HEK293 (cell line): ENCODE measurements around the gene COL13A1.
A peak's percentile ranks its signal among the peaks of the same experiment; 100 is the strongest.

Experiments
- CTCF ChIA-PET: fragments of 350-600 bp; formaldehyde crosslinking; extraction: SDS; loops from one replicate; lab custom pipeline; 2021; ENCODE audit warnings: antibody characterized with exemption; lab: Yijun Ruan, JAX
- POLR2A ChIA-PET: fragments of 300-600 bp; formaldehyde crosslinking; extraction: SDS; loops from one replicate; lab custom pipeline; 2020; ENCODE audit warnings: antibody characterized with exemption, inconsistent platforms; lab: Yijun Ruan, JAX
- H3K27ac ChIP-seq: fragments of 200-500 bp; sonication (Bioruptor generic); 2 replicates; pipeline ENCODE4 v1.5.1; 2014; ENCODE audit warnings: low read depth, low read length, control low read depth, inconsistent platforms; ENCODE audit errors: extremely low read depth
- H3K36me3 ChIP-seq, 2 experiments: fragments of 200-500 bp in 1 of 2; sonication (Bioruptor generic) in 1 of 2; 1 replicate in 1 of 2; 2 replicates in 1 of 2; pipeline ENCODE4 v1.5.1; 2014 to 2017; ENCODE audit warnings: inconsistent platforms in 2 of 2, low read length in 2 of 2; ENCODE audit not compliant: control insufficient read depth in 2 of 2, insufficient read depth in 1 of 2
- H3K4me1 ChIP-seq: fragments of 200-500 bp; sonication (Bioruptor generic); 2 replicates; pipeline ENCODE4 v1.5.1; 2014; ENCODE audit warnings: mild to moderate bottlenecking, low read length, inconsistent platforms; ENCODE audit not compliant: control insufficient read depth, insufficient read depth
- H3K4me3 ChIP-seq: 2 replicates; pipeline ENCODE4 v1.5.1; 2011; ENCODE audit warnings: low read depth, mild to moderate bottlenecking, control low read depth, low read length, moderate library complexity
- H3K9me3 ChIP-seq: fragments of 200-500 bp; sonication (Bioruptor generic); 2 replicates; pipeline ENCODE4 v1.5.1; 2014; ENCODE audit warnings: low read depth, low read length, inconsistent platforms; ENCODE audit not compliant: control insufficient read depth, insufficient read depth
- GFI1B ChIP-seq: fragments of 450-650 bp; formaldehyde crosslinking; IDR thresholded peaks from 2 replicates; pipeline ENCODE4 v1.5.1; 2016; ENCODE audit warnings: missing biosample characterization, missing genetic modification characterization
- PRDM2 ChIP-seq: fragments of 450-650 bp; formaldehyde crosslinking; IDR thresholded peaks from 2 replicates; pipeline ENCODE4 v1.5.1; 2016; ENCODE audit warnings: missing biosample characterization, missing genetic modification characterization, borderline replicate concordance
- ZBTB1 ChIP-seq: fragments of 450-650 bp; formaldehyde crosslinking; IDR thresholded peaks from 2 replicates; pipeline ENCODE4 v1.5.1; 2016; ENCODE audit warnings: missing biosample characterization, missing genetic modification characterization
- ZBTB26 ChIP-seq: fragments of 450-650 bp; formaldehyde crosslinking; optimal IDR thresholded peaks from 2 replicates; pipeline ENCODE3; 2016; ENCODE audit warnings: missing biosample characterization, mild to moderate bottlenecking, missing genetic modification characterization
- ZFP3 ChIP-seq: fragments of 450-650 bp; formaldehyde crosslinking; IDR thresholded peaks from 2 replicates; pipeline ENCODE4 v1.5.1; 2016; ENCODE audit warnings: low read depth, missing biosample characterization, missing genetic modification characterization
- ZNF37A ChIP-seq: fragments of 450-650 bp; IDR thresholded peaks from 2 replicates; pipeline ENCODE4 v1.5.1; 2018; ENCODE audit warnings: missing biosample characterization, missing genetic modification characterization
- ZNF449 ChIP-seq: fragments of 450-650 bp; formaldehyde crosslinking; IDR thresholded peaks from 2 replicates; pipeline ENCODE4 v1.5.1; 2017; ENCODE audit warnings: missing biosample characterization, mild to moderate bottlenecking, missing genetic modification characterization, moderate library complexity
- ZNF473 ChIP-seq: fragments of 450-650 bp; formaldehyde crosslinking; IDR thresholded peaks from 2 replicates; pipeline ENCODE4 v1.5.1; 2017; ENCODE audit warnings: missing biosample characterization, missing genetic modification characterization
- ZNF621 ChIP-seq: fragments of 450-650 bp; formaldehyde crosslinking; IDR thresholded peaks from 2 replicates; pipeline ENCODE4 v1.5.1; 2017; ENCODE audit warnings: missing biosample characterization, missing genetic modification characterization
- ZNF626 ChIP-seq: fragments of 450-650 bp; sonication (Bioruptor Pico); formaldehyde crosslinking; IDR thresholded peaks from 2 replicates; pipeline ENCODE4 v1.5.1; 2018; ENCODE audit warnings: missing biosample characterization, missing genetic modification characterization, inconsistent platforms
- ZSCAN5A ChIP-seq: fragments of 450-650 bp; formaldehyde crosslinking; IDR thresholded peaks from 2 replicates; pipeline ENCODE4 v1.5.1; 2016; ENCODE audit warnings: missing biosample characterization, missing genetic modification characterization

COL13A1 gene

GRCh38 chr10:69802424-69803161, 887 bp downstream of the COL13A1 start (continued):
- TF ChIP-seq PRDM2 (tag by site-specific recombination) (no peak), ZBTB1 (tag by site-specific recombination) (no peak), ZNF449 (peak; percentile 89; the same call in 1 of the 2 replicates), GFI1B (tag by site-specific recombination) (no peak), ZBTB26 (tag by site-specific recombination) (peak; percentile 79)

GRCh38 chr10:69803809-69804208, 2.1 kb downstream of the COL13A1 start:
- H3K27ac ChIP-seq, result no peak overlapping the region
- H3K9me3 ChIP-seq, result no peaks in the 10 kb centered on the region
- ChIA-PET POLR2A (no interaction called here), CTCF (interaction anchor here (0.6 to 1.7 kb wide), 8 partner anchors 15 to 200 kb away, joined by 3 to 9 read pairs (median 4); no protein-coding TSS in a partner anchor)
- H3K4me1 ChIP-seq, result 0 out of 2 replicates have a peak, but pooled peaks cover 2% of the 10 kb centered on the region
- H3K36me3 ChIP-seq, result no peaks in the 10 kb centered on the region
- no peak overlapping the region for H3K4me3 ChIP-seq
- TF ChIP-seq ZNF621 (tag by site-specific recombination) (no peak), ZNF37A (tag by site-specific recombination) (no peak), ZNF473 (tag by site-specific recombination) (no peak), ZSCAN5A (tag by site-specific recombination) (no peak), ZNF626 (tag by site-specific recombination) (no peak)

GRCh38 chr10:69804775-69805174, 3.1 kb downstream of the COL13A1 start:
- 0 out of 2 replicates have a peak, but pooled peaks cover 2% of the 10 kb centered on the region for H3K4me1 ChIP-seq
- H3K27ac ChIP-seq, result no peak overlapping the region
- no peaks in the 10 kb centered on the region for H3K9me3 ChIP-seq
- TF ChIP-seq ZFP3, result peak; percentile 65; the same call in 1 of the 2 replicates
- no peak for TF ChIP-seq ZSCAN5A (tag by site-specific recombination)
- ChIA-PET CTCF (interaction anchor here (0.5 to 1.7 kb wide), 5 partner anchors 16 to 1301 kb away, joined by 3 to 4 read pairs (median 4); no protein-coding TSS in a partner anchor), POLR2A (no interaction called here)
- H3K4me3 ChIP-seq, result no peak overlapping the region
- no peaks in the 10 kb centered on the region for H3K36me3 ChIP-seq
